B cell (primary cell): ENCODE results near the gene PURB. TPM values are rescaled to one million over a fixed set of nuclear protein-coding genes. Genes with fewer than 3 reads are reported as not detected.

Source experiments
- ATAC-seq: fragments of 200-7000 bp; cut with Tn5 transposase; one replicate; pipeline ENCODE4 v1.10.0; 2021; ENCODE audit warnings: low read depth, mild to moderate bottlenecking, moderate number of reproducible peaks, moderate library complexity
- CTCF ChIA-PET: fragments of 350-600 bp; sonication (Branson Sonifier 250); formaldehyde crosslinking; loops from one replicate; lab custom pipeline; 2021; ENCODE audit warnings: antibody characterized with exemption, inconsistent platforms; lab: Charles Lee
- POLR2A ChIA-PET: fragments of 350-600 bp; sonication (Branson Sonifier 250); formaldehyde crosslinking; loops from one replicate; lab custom pipeline; 2021; ENCODE audit warnings: antibody characterized with exemption; lab: Charles Lee
- DNase-seq: peaks from one replicate; pipeline ENCODE4 v3.0.0; 2013
- H2AFZ ChIP-seq: 2 replicates; pipeline ENCODE4 v1.6.1; 2012; ENCODE audit warnings: mild to moderate bottlenecking, low read depth, low read length; ENCODE audit not compliant: insufficient read depth, poor library complexity, severe bottlenecking
- H3K27ac ChIP-seq, 2 donors: 1 replicate in 1 of 2; 2 replicates in 1 of 2; pipeline ENCODE4 v1.5.1; 2012 to 2013; ENCODE audit warnings: low read length in 2 of 2, mild to moderate bottlenecking in 2 of 2, moderate library complexity in 1 of 2
- H3K27me3 ChIP-seq, 4 experiments: fragments of 200-600 bp in 1 of 4; sonication (generic) in 1 of 4; replicated peaks in 1 of 4; 1 replicate in 2 of 4; 2 replicates in 2 of 4; pipeline versions ENCODE4 v1.6.1 to v1.7.0; 2013 to 2016; ENCODE audit warnings: low read length in 3 of 4, mild to moderate bottlenecking in 2 of 4, mixed read lengths in 1 of 4, moderate library complexity in 1 of 4; ENCODE audit not compliant: insufficient read depth in 4 of 4, control insufficient read depth in 3 of 4; ENCODE audit errors: control extremely low read depth in 1 of 4
- H3K36me3 ChIP-seq, 2 experiments: replicated peaks in 1 of 2; 1 replicate in 1 of 2; 2 replicates in 1 of 2; pipeline versions ENCODE4 v1.6.1 to v1.7.1; 2013; ENCODE audit warnings: low read length in 1 of 2; ENCODE audit not compliant: insufficient read depth in 2 of 2, control insufficient read depth in 1 of 2; ENCODE audit errors: control extremely low read depth in 1 of 2, extremely low read depth in 1 of 2
- H3K4me1 ChIP-seq, 2 donors: fragments of 200-600 bp in 1 of 2; sonication (generic) in 1 of 2; 1 replicate in 1 of 2; 2 replicates in 1 of 2; pipeline versions ENCODE4 v1.5.1 to v1.6.1; 2013 to 2017; ENCODE audit warnings: low read length in 2 of 2; ENCODE audit not compliant: control insufficient read depth in 2 of 2, insufficient read depth in 2 of 2
- H3K4me2 ChIP-seq: replicated peaks from 2 replicates; pipeline ENCODE3; 2012; ENCODE audit warnings: mild to moderate bottlenecking, low read depth, low read length; ENCODE audit not compliant: poor library complexity, severe bottlenecking
- H3K4me3 ChIP-seq, 5 experiments: fragments of 200-600 bp in 1 of 5; sonication (generic) in 1 of 5; 1 replicate in 3 of 5; 2 replicates in 2 of 5; pipeline versions ENCODE4 v1.5.1 to v1.7.0; 2011 to 2016; ENCODE audit warnings: low read length in 4 of 5, mild to moderate bottlenecking in 4 of 5, low read depth in 2 of 5, control low read depth in 1 of 5, moderate library complexity in 1 of 5; ENCODE audit not compliant: insufficient read depth in 1 of 5; ENCODE audit errors: control extremely low read depth in 1 of 5, extremely low read depth in 1 of 5
- H3K79me2 ChIP-seq: fragments of 200-600 bp; sonication (generic); one replicate; pipeline ENCODE4 v1.6.0; 2016; ENCODE audit warnings: low read length; ENCODE audit not compliant: control insufficient read depth, insufficient read depth
- H3K9ac ChIP-seq: fragments of 200-600 bp; sonication (generic); 2 replicates; pipeline ENCODE4 v1.6.1; 2017; ENCODE audit warnings: mild to moderate bottlenecking, low read length, moderate library complexity
- H3K9me3 ChIP-seq, 3 donors: one replicate each; pipeline versions ENCODE4 v1.6.1 to v1.7.1; 2013; ENCODE audit warnings: low read length in 2 of 3; ENCODE audit not compliant: control insufficient read depth in 2 of 3, insufficient read depth in 1 of 3; ENCODE audit errors: control extremely low read depth in 1 of 3
- H4K20me1 ChIP-seq: 2 replicates; pipeline ENCODE4 v1.6.0; 2012; ENCODE audit warnings: mild to moderate bottlenecking, low read length; ENCODE audit not compliant: insufficient read depth, control insufficient read depth, poor library complexity, severe bottlenecking
- H3K27ac Mint-ChIP-seq: one replicate; pipeline ENCODE4 v1.8.0; 2021; ENCODE audit warnings: mixed read lengths
- H3K27me3 Mint-ChIP-seq: one replicate; pipeline ENCODE4 v1.8.0; 2021; ENCODE audit warnings: mixed read lengths
- H3K4me1 Mint-ChIP-seq: one replicate; pipeline ENCODE4 v1.8.0; 2021; ENCODE audit warnings: mixed read lengths
- H3K4me3 Mint-ChIP-seq: one replicate; pipeline ENCODE4 v1.8.0; 2021; ENCODE audit warnings: mixed read lengths
- H3K9me3 Mint-ChIP-seq: one replicate; pipeline ENCODE4 v1.8.0; 2022; ENCODE audit warnings: mixed read lengths; ENCODE audit not compliant: insufficient read depth
- EZH2 ChIP-seq: IDR thresholded peaks from 2 replicates; pipeline ENCODE4 v1.6.1; 2012; ENCODE audit warnings: borderline replicate concordance, low read depth, mild to moderate bottlenecking, moderate library complexity, low read length; ENCODE audit not compliant: insufficient read depth, poor library complexity, severe bottlenecking
- WGBS: methylation state at CpG from one replicate; pipeline ENCODE4 v1.1.5; 2013; ENCODE audit warnings: missing lambda C conversion rate; ENCODE audit not compliant: insufficient coverage; 5-methylcytosine and 5-hydroxymethylcytosine counted together
- intact Hi-C: fragments of 100-400 bp; cut with micrococcal nuclease; formaldehyde crosslinking; loops from one replicate; pipeline ENCODE4 v1.10.0; 2022
- polyA plus RNA-seq: library from polyadenylated mRNA; depleted of rRNA; stranded (reverse); fragments of >200 nt; gene quantifications from 2 replicates; pipeline ENCODE4 v1.2.3, GENCODE V29; 2012
- total RNA-seq, 2 donors: library from RNA; stranded (reverse); fragments of 120-200 nt in 1 of 2; gene quantifications; 1 replicate in 1 of 2; 2 replicates in 1 of 2; pipeline versions ENCODE4 v1.2.3 to v1.2.4, GENCODE V29; 2013 to 2022
- TF ChIP-seq, protein P1 (sequence below): fragments of 200-600 bp; IDR thresholded peaks from one replicate; pipeline ENCODE4 v1.8.0; 2022; ENCODE audit warnings: antibody characterized with exemption, mild to moderate bottlenecking

Gene PURB
- total and polyA plus RNA-seq, 2 donors (not counting 1 experiment from before 2014, with no cell fraction given) = 6.4 to 28.6 TPM

DNA sequence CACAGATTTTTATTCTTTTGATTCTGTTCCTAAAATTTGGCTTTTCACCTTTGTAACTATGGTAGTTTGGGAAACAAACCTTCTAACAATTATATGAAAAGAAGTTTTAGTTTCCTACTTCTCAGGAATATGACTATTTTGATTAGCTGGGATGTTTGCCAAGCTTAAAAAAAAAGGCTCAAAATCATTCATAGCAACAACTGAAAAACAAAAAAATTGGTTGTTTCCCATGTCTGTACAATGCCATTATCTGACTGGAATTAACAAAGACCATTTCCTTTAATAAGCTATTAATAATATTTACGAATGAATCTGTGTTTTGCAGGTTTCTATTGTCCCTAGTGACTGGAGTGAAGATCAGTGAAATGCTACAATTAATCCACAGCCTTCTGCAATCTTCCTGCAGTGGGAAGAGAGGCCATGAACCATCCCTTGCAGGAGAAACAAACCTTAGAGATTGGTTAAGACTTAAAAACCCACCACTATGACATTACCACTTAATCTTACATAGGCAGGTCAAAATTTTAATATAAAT is 4.2 kb downstream of the PURB start:
- POLR2A ChIA-PET = no interaction called here
- no peak for ATAC-seq
- Histone ChIP-seq H3K27ac (peak overlapping the region in 1 of 2 donors; percentile 4), H3K4me2 (peak overlapping the region; percentile 42), H3K4me1 (peaks cover 45 to 47% of the 10 kb centered on the region in 2 donors), H4K20me1 (peaks cover 4% of the 10 kb centered on the region), H3K4me3 (peak overlapping the region in 1 of 5 experiments; percentile 41), H3K27me3 (no peaks in the 10 kb centered on the region), H3K9me3 (peaks cover 0 to 9% (median 8%) of the 10 kb centered on the region in 3 donors), H3K79me2 (peaks cover 41% of the 10 kb centered on the region), H3K36me3 (peaks cover 0 to 3% of the 10 kb centered on the region in 2 experiments), H2AFZ (no peak overlapping the region), H3K9ac (no peak overlapping the region)
- WGBS = no CpG with 5 or more reads among the region's 1 CpG
- H3K4me1 Mint-ChIP-seq = peaks cover 65% of the 10 kb centered on the region
- no peak overlapping the region for H3K27ac Mint-ChIP-seq
- CTCF ChIA-PET = interaction anchor here (1.0 to 3.6 kb wide), 3 partner anchors 23 to 47 kb away, joined by 6 to 20 read pairs (median 6); no protein-coding TSS in a partner anchor
- intact Hi-C loops = no loop called here
- no peak for TF ChIP-seq EZH2
- TF ChIP-seq, protein P1, sequence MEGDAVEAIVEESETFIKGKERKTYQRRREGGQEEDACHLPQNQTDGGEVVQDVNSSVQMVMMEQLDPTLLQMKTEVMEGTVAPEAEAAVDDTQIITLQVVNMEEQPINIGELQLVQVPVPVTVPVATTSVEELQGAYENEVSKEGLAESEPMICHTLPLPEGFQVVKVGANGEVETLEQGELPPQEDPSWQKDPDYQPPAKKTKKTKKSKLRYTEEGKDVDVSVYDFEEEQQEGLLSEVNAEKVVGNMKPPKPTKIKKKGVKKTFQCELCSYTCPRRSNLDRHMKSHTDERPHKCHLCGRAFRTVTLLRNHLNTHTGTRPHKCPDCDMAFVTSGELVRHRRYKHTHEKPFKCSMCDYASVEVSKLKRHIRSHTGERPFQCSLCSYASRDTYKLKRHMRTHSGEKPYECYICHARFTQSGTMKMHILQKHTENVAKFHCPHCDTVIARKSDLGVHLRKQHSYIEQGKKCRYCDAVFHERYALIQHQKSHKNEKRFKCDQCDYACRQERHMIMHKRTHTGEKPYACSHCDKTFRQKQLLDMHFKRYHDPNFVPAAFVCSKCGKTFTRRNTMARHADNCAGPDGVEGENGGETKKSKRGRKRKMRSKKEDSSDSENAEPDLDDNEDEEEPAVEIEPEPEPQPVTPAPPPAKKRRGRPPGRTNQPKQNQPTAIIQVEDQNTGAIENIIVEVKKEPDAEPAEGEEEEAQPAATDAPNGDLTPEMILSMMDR = no peak
- no peaks in the 10 kb centered on the region for H3K9me3 Mint-ChIP-seq
- no peaks in the 10 kb centered on the region for H3K27me3 Mint-ChIP-seq
- no peak for DNase-seq
- H3K4me3 Mint-ChIP-seq = peak overlapping the region; percentile 78

DNA sequence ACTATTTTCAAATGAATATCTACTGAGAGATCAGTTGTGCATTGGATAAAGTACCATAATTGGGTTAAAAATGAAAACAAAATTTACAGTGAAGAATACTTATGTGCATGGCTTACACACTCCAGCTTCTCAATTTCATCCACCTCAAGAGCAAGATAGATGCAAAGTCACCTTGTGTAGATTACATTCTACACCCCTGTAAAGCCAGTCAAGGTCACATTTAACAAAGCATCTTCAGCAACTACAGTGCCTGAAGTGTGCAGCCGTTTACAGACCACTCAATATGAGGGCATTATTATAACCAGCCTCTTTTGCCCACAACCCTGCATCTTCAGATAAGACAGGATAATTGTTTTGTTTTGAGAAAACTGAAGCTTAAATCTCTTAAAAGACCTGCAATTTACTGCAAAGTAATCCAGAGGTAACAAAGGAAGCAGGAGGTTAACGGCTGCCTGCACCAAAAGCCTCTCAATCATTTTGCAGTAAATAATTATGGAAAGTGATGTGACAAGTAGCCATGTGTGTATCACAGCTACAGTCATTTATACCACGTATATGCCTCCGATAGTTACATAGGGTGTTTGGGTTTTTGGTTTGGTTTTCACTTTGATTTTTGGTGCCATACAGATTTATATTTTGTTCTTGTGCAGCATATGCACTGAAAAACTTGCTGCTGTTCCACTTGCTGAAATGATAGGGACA is 4.9 kb downstream of the PURB start:
- Histone ChIP-seq H2AFZ (no peak overlapping the region), H3K4me2 (peak overlapping the region; percentile 42), H4K20me1 (peaks cover 4% of the 10 kb centered on the region), H3K36me3 (peaks cover 0 to 3% of the 10 kb centered on the region in 2 experiments), H3K4me3 (peak overlapping the region in 1 of 5 experiments; percentile 17), H3K9me3 (peaks cover 0 to 9% (median 8%) of the 10 kb centered on the region in 3 donors), H3K4me1 (peaks cover 40 to 44% of the 10 kb centered on the region in 2 donors), H3K9ac (no peak overlapping the region), H3K79me2 (peaks cover 41% of the 10 kb centered on the region), H3K27ac (peak overlapping the region in 1 of 2 donors; percentile 4), H3K27me3 (no peaks in the 10 kb centered on the region)
- TF ChIP-seq, protein P1 = no peak
- no peak for TF ChIP-seq EZH2
- no peak for DNase-seq
- POLR2A ChIA-PET = no interaction called here
- no peak for ATAC-seq
- CTCF ChIA-PET = interaction anchor here (1.2 to 3.6 kb wide), 2 partner anchors 22 to 40 kb away, joined by 6 to 20 read pairs; no protein-coding TSS in a partner anchor
- Mint-ChIP-seq H3K27me3 (no peaks in the 10 kb centered on the region), H3K4me3 (peak overlapping the region; percentile 78), H3K27ac (no peak overlapping the region), H3K4me1 (peaks cover 59% of the 10 kb centered on the region), H3K9me3 (no peaks in the 10 kb centered on the region)
- intact Hi-C loops = no loop called here
- no CpG with 5 or more reads among the region's 4 CpGs for WGBS
